ENCODE data around the gene GON4L. TPM values are rescaled to one million over a fixed set of nuclear protein-coding genes. Genes with fewer than 3 reads are reported as not detected.

Gene GON4L
- total RNA-seq, 1 donor from 2014 or later = 89.5 TPM

DNA sequence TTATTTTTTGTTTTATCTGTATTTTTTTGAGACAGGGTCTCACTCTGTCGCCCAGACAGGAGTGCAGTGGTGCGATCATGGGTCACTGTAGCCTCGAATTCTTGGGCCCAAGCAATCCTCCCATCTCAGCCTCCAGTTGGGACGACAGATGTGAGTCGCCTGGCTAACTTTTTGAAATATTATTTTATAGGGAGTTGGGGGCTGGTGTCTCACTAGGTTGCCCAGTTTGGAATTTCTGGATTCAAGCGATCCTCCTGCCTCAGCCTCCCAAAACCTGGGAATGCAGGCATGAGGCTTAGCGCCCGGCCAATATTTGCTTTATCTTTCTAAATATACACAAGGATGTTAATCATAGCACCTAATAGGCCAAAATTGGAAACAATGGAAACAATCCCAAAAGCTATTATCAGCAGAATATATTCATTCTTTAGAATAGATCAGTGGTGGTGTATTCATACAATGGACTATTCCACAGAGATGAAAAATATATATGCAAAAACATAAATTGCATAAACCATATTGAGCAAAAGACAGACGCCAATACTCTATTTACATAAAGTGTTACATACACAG lies 112.2 kb downstream of the GON4L start:
- intact Hi-C loops (cut with micrococcal nuclease) = loop anchor here (2.0 kb wide), 2 partner anchors 56 to 112 kb away; partner anchors contain the start of genes DAP3, GON4L and YY1AP1
- Mint-ChIP-seq H3K4me3 (peak overlapping the region; percentile 94), H3K36me3 (ENCODE audit: low read depth) (peaks cover 19% of the 10 kb centered on the region), H3K4me1 (peaks cover 6% of the 10 kb centered on the region), H3K27ac (peak overlapping the region; percentile 90), H3K9me3 (no peaks in the 10 kb centered on the region), H3K27me3 (no peaks in the 10 kb centered on the region)
- TF ChIP-seq, protein P1, sequence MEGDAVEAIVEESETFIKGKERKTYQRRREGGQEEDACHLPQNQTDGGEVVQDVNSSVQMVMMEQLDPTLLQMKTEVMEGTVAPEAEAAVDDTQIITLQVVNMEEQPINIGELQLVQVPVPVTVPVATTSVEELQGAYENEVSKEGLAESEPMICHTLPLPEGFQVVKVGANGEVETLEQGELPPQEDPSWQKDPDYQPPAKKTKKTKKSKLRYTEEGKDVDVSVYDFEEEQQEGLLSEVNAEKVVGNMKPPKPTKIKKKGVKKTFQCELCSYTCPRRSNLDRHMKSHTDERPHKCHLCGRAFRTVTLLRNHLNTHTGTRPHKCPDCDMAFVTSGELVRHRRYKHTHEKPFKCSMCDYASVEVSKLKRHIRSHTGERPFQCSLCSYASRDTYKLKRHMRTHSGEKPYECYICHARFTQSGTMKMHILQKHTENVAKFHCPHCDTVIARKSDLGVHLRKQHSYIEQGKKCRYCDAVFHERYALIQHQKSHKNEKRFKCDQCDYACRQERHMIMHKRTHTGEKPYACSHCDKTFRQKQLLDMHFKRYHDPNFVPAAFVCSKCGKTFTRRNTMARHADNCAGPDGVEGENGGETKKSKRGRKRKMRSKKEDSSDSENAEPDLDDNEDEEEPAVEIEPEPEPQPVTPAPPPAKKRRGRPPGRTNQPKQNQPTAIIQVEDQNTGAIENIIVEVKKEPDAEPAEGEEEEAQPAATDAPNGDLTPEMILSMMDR (IDR thresholded peaks at IDR 0.05) = no peak
- CTCF ChIA-PET = interaction anchor here (0.8 kb wide), 1 partner anchor 16 kb away, joined by 3 read pairs; no protein-coding TSS in a partner anchor
- DNase-seq = no peak
- POLR2A ChIA-PET = interaction anchor here (0.5 to 1.0 kb wide), 7 partner anchors 10 to 1473 kb away, joined by 3 to 8 read pairs (median 4); partner anchors contain the start of genes MSTO1 and SYT11
- no peak for ATAC-seq (ENCODE audit: low read depth)

DNA sequence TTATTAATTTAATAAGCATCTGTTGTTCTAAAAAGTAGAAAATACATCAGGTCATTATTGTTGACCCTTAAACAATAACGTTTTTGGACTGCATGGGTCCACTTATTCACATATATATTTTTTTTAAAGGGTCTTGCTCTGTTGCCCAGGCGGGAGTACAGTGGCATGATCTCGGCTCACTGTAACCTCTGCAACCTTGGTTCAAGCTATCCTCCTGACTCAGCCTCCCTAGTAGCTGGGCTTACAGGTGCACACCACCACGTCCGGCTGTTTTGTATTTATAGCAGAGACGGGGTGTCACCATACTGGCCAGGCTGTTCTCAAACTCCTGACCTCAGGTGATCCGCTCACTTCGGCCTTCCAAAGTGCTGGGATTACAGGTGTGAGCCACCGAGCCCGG lies 115.1 kb downstream of the GON4L start:
- H3K36me3 Mint-ChIP-seq (ENCODE audit: low read depth) = peaks cover 23% of the 10 kb centered on the region
- TF ChIP-seq, protein P1 (IDR thresholded peaks at IDR 0.05) = no peak
- CTCF ChIA-PET = no interaction called here
- intact Hi-C loops (cut with micrococcal nuclease) = no loop called here
- H3K9me3 Mint-ChIP-seq = no peaks in the 10 kb centered on the region
- H3K27me3 Mint-ChIP-seq = no peaks in the 10 kb centered on the region
- DNase-seq (no peak), ATAC-seq (ENCODE audit: low read depth) (no peak)
- POLR2A ChIA-PET = interaction anchor here (0.6 to 0.9 kb wide), 2 partner anchors 16 to 133 kb away, joined by 4 to 8 read pairs; no protein-coding TSS in a partner anchor
- no peak overlapping the region for H3K27ac Mint-ChIP-seq
- no peak overlapping the region for H3K4me3 Mint-ChIP-seq
- peaks cover 6% of the 10 kb centered on the region for H3K4me1 Mint-ChIP-seq

DNA sequence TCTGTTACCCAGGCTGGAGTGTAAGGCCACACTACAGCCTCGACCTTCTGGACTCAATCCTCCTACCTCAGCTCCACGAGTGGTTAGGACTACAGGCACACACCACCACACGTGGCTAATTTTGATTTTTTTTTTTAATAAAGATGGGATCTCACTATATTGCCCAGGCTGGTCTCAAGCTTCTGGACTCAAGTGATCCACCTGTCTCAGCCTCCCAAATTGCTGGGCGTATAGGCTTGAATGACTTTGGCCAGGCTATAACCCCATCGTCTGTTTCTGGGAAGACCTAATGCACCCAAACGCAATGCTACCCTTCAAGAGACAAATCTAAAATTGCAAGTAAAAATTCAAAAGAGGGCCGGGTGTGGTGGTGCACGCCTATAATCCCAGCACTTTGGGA lies 116.0 kb downstream of the GON4L start:
- H3K36me3 Mint-ChIP-seq (ENCODE audit: low read depth) = peaks cover 31% of the 10 kb centered on the region
- intact Hi-C loops (cut with micrococcal nuclease) = no loop called here
- TF ChIP-seq, protein P1 (IDR thresholded peaks at IDR 0.05) = no peak
- DNase-seq (no peak), ATAC-seq (ENCODE audit: low read depth) (no peak)
- ChIA-PET CTCF (no interaction called here), POLR2A (interaction anchor here (0.9 kb wide), 1 partner anchor 15 kb away, joined by 4 read pairs; no protein-coding TSS in a partner anchor)
- H3K27ac Mint-ChIP-seq = no peak overlapping the region
- H3K9me3 Mint-ChIP-seq = no peaks in the 10 kb centered on the region
- peaks cover 6% of the 10 kb centered on the region for H3K4me1 Mint-ChIP-seq
- no peak overlapping the region for H3K4me3 Mint-ChIP-seq
- H3K27me3 Mint-ChIP-seq = no peaks in the 10 kb centered on the region

DNA sequence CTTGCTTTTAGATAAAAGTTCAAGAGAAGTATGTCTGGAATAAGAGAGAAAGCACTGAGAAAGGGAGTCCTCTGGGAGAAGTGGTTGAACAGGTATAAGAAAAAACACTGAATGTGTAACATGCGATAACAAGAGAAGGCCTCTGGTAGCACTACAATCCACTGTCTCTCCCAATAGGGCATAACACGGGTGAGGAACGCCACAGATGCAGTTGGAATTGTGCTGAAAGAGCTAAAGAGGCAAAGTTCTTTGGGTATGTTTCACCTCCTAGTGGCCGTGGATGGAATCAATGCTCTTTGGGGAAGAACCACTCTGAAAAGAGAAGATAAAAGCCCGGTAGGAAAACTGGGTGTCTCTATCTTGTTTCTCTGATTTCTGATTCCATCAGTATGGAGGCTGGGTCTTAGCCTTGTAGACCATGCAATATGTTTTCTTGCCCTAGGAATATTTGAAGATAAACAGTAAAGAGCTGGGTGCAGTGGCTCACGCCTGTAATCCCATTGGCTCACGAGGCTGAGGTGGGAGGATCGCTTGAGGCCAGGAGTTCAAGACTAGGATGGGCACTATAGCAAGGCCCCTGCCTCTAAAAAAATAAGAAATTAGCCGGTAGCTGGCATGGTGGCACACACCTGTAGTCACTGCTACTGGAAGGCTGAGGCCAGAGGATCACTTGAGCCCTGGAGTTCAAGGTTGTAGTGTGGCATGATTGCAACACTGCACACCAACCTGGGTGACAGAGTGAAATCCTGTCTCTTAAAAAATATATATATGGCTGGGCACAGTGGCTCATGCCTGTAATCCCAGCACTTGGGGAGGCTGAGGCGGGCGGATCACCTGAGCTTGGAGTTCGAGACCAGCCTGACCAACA lies 127.7 kb downstream of the GON4L start:
- H3K9me3 Mint-ChIP-seq = no peaks in the 10 kb centered on the region

More for the DNA sequence above, 127.7 kb downstream of the GON4L start:
- peak; percentile 37 for ATAC-seq (ENCODE audit: low read depth)
- CTCF ChIA-PET = interaction anchor here (0.9 to 1.2 kb wide), 7 partner anchors 9 to 479 kb away, joined by 3 to 4 read pairs (median 3); no protein-coding TSS in a partner anchor
- Mint-ChIP-seq H3K4me3 (no peak overlapping the region), H3K27ac (no peak overlapping the region), H3K4me1 (no peaks in the 10 kb centered on the region), H3K36me3 (ENCODE audit: low read depth) (peaks cover 56% of the 10 kb centered on the region), H3K27me3 (no peaks in the 10 kb centered on the region)
- no peak for DNase-seq
- TF ChIP-seq, protein P1 (IDR thresholded peaks at IDR 0.05) = no peak
- POLR2A ChIA-PET = interaction anchor here (0.7 kb wide), 1 partner anchor 12 kb away, joined by 9 read pairs; no protein-coding TSS in a partner anchor
- intact Hi-C loops (cut with micrococcal nuclease) = no loop called here

All from activated B cell treated with CpG ODN at 0.5 μM for 24 hours (primary cell).